HG02870 (cell line): Measurements from ENCODE around the gene BIRC6.
"Not testable (repeated sequence)": the region's sequence is repeated elsewhere in the genome, so short reads cannot be mapped to it uniquely, and the experiment has no call there.

Source experiments
- ATAC-seq: cut with Tn5 transposase; IDR thresholded peaks from one replicate; pipeline ENCODE4 v1.9.1; 2021; ENCODE audit warnings: mild to moderate bottlenecking, moderate library complexity; ENCODE audit not compliant: unreplicated experiment

Gene BIRC6

DNA sequence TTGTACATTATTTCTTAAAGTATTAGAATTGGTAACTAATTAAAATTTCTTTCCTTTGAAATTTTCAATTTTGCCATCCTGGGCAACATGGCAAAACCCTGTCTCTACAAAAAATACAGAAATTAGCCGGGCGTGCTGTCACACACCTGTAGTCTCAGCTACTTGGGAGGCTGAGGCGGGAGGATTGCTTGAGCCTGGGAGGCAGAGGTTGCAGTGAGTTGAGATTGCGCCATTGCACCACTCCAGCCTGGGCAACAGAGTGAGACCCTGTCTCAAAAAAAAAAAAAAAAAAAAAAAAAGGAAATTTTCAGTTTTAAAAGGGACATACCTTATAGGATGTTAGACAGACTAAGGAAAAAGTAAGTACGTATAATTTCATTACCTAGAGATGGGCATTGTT is 14.1 kb downstream of the BIRC6 start:
- not testable (repeated sequence) for ATAC-seq

- no peak for ATAC-seq
Measured at GRCh38 chr2:32372519-32373182, 15.8 kb downstream of the BIRC6 start.

- no peak for ATAC-seq
Measured at GRCh38 chr2:32375228-32375892, 18.5 kb downstream of the BIRC6 start.

- ATAC-seq, result no peak
Measured at GRCh38 chr2:32376756-32377155, 19.9 kb downstream of the BIRC6 start.

DNA sequence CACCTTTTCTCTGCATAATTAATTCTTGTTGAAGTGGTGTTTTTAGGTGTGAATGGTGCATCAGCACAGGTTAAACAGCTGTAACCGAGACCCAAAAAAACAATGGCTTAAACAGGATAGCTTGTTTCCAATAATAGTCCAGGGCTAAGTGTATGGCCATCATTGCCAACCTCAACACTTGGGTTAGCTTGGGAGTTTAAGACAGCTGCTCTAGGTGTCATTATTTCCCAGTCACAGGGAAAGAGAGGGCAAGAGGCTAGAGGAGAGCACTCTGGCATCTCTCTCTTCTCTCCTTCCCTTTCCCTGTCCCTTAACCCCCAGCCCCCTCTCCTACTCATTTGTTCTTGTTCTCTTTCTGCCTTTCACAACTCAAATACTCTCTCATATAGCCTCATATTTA is 21.1 kb downstream of the BIRC6 start:
- no peak for ATAC-seq

- ATAC-seq, result no peak
Measured at GRCh38 chr2:32379352-32379751, 22.5 kb downstream of the BIRC6 start.

DNA sequence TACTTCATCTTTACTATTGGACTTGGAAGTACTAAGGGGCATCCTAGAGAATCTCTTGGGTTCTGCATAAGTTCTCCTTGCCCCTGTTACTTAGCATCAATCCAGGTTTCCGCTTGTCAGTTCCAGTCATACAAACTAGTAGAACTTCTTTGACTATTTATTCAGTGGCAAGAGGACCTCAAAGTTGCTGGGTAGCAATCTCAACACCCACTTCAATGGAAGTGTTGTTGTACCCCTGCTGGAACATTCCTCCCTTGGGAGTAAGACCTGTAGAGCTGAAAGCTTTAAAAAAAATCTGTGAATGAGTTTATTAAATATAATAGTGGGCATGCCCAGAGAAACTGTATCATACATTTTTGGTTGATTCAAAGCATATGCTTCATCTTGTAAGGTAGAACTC is 27.0 kb downstream of the BIRC6 start:
- ATAC-seq, result no peak

- ATAC-seq, result no peak
Measured at GRCh38 chr2:32384529-32384928, 27.7 kb downstream of the BIRC6 start.

DNA sequence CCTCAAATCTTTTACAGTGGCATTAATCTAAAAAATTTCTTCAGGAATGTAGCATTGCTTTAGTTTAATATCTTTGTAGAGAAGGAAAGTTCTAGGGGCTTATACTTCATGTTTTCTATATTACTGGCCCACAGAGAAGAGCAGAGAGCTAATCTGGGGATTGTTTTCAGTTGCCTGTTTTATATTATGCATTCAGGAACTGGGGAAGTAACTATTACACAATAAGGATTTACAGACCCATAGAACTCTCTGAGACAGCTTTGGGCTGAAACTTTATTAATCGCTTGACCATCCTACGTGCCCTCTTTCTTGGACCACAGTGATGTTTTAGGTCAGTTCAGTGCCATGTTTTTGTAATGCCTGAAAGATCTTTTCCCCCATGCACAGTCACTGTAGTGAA is 29.9 kb downstream of the BIRC6 start:
- no peak for ATAC-seq

- no peak for ATAC-seq
Measured at GRCh38 chr2:32399221-32399620, 42.4 kb downstream of the BIRC6 start.

GRCh38 chr2:32402091-32402490 is 45.3 kb downstream of the BIRC6 start:
- ATAC-seq, result no peak

DNA sequence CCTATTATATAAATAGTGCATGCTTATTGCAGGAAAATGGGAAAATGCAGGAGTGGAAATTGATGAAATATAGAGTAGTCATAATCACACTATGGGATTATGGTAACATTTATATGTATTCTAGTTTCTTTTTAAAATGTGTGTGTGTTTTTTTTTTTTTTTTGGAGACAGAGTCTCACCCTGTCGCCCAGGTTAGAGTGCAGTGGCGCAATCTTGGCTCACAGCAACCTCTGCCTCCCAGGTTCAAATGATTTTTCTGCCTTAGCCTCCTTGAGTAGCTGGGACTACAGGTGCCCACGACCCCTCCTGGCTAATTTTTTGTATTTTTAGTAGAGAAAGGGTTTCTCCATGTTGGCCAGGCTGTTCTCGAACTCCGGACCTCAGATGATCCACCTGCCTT is 47.0 kb downstream of the BIRC6 start:
- ATAC-seq, result no peak

DNA sequence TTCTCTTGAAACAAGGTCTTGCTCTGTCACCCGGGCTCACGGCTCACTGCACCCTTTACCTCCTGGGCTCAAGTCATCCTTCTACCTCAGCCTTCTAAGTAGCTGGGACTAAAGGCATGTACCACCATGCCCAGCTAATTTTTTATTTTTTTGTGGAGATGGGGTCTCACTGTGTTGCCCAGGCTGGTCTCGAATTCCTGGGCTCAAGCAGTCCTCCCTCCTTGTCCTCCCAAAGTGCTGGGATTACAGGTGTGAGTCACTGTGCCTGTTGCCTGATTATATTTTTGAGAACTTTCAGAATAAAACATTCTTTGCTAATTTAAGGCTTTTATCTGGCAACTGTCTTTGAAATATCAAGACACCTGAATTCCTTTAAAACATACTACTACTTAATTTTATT is 47.9 kb downstream of the BIRC6 start:
- ATAC-seq, result no peak

DNA sequence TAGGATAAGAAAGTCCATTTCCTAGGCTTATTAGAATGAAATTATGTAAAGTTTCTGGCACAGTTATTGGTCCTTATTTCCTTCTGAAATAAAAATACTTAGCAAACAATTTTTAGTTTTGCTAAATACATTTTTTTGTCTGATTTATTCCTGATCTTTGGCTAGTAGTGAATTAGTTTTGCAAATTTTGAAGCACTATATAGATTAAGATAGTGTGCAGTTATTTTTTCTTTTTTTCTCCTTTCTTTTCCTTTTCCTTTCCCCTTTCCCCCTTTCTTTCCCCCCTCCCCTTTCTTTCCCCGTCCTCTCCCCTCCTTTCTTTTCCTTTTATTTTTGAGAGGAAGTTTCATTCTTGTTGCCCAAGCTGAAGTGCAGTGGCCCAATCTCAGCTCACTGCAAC is 59.7 kb downstream of the BIRC6 start:
- ATAC-seq, result no peak

DNA sequence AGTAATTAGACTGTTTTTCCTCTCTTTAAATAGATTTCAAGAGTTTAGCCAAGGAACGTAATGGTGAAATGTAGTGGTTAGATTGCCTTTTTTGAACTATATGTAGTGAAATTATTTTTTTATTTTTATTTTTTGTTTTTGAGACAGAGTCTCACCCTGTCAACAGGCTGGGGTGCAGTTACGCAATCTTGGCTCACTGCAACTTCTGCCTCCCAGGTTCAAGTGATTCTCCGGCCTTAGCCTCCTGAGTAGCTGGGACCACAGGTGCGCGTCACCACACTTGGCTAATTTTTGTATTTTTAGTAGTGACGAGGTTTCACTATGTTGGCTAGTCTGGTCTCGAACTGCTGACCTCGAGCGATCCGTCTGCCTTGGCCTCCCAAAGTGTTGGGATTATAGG is 60.8 kb downstream of the BIRC6 start:
- no peak for ATAC-seq

DNA sequence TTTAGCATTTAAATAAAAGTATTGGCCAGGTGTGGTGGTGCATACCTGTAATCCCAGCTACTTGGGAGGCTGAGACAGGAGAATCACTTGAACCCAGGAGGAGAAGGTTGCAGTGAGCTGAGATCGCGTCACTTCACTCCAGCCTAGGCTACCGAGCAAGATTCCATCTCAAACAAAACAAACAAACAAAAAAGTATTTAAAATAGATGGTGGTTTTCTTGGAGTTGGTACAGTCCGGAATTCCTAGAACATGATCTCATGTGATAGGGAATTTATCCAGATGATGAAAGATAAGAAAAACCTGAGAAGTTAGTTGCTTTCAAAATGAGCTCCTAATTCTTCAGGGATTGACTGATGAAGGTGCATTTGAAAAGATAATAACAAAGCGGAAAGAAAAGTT is 62.0 kb downstream of the BIRC6 start:
- no peak for ATAC-seq

DNA sequence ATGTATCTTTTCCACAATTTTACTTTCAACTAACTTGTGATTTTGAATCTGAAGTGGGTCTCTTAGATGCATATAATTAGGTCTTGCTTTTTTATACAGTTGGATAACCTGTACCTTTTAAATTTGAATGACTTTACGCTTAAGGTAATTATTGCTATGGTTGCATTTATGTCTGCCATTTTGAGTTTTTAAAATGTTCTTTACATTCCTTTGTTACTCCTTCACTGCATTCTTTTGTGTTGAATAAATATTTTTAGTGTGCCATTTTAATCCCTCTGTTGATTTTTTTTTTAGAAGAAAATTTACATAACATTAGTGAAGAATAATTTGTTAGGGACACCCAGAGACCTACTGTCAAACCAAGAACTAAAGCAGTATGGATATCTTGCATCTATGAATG is 65.3 kb downstream of the BIRC6 start:
- no peak for ATAC-seq

GRCh38 chr2:32423536-32423935 is 66.7 kb downstream of the BIRC6 start:
- no peak for ATAC-seq

- ATAC-seq, result no peak
Measured at GRCh38 chr2:32424739-32425138, 67.9 kb downstream of the BIRC6 start.

DNA sequence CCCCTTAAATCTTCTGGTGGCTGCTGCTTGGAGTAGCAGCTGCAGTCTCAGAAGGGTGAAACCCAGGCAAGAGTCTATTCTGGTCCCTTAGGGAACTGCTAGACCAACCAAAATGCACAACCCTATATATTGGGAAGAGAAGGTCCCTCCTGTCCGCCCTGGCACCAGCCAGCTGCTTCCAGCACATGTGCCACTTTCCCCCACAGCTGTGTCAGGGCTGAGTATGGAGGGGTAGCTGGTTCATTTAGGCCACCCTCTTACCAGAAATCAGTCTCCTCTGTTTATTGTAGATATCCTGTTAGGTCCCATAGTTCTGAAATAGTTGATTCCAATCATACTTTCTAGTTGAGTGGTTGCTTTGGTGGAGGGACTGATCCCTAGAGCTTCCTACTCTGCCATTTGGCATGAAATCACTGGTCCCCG is 68.9 kb downstream of the BIRC6 start:
- no peak for ATAC-seq

GRCh38 chr2:32427672-32428610 is 71.1 kb downstream of the BIRC6 start:
- ATAC-seq, result no peak

- no peak for ATAC-seq
Measured at GRCh38 chr2:32430804-32431203, 74.0 kb downstream of the BIRC6 start.
